ENCODE measurements around the gene PEF1.

DNA sequence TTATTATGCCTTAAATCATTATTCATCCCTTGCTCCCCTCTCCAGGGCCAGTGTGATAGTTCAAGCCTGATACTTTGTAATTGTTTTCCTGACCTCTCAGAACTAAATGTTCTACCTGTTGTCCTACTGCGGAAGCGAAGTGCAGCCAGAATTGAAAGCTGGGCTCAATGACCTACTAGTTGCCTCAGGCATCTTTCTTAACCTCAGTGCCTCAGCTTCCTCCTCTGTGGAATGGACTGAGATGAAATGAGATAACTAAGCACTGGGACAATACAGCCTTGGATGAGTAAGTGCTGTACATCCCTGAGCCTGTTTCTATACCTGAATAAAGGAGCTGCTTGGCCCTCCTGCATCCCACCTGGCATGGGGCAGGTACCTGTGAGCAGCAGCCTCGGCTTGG lies 32.7 kb upstream of the PEF1 start:
- TF ChIP-seq, protein P1, sequence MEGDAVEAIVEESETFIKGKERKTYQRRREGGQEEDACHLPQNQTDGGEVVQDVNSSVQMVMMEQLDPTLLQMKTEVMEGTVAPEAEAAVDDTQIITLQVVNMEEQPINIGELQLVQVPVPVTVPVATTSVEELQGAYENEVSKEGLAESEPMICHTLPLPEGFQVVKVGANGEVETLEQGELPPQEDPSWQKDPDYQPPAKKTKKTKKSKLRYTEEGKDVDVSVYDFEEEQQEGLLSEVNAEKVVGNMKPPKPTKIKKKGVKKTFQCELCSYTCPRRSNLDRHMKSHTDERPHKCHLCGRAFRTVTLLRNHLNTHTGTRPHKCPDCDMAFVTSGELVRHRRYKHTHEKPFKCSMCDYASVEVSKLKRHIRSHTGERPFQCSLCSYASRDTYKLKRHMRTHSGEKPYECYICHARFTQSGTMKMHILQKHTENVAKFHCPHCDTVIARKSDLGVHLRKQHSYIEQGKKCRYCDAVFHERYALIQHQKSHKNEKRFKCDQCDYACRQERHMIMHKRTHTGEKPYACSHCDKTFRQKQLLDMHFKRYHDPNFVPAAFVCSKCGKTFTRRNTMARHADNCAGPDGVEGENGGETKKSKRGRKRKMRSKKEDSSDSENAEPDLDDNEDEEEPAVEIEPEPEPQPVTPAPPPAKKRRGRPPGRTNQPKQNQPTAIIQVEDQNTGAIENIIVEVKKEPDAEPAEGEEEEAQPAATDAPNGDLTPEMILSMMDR (IDR thresholded peaks at IDR 0.05; ENCODE audit: insufficient read depth, low read length, poor library complexity, severe bottlenecking), result no peak
- TF ChIP-seq EZH2phosphoT487 (conservative IDR thresholded peaks at IDR 0.05; ENCODE audit: low read length), result no peak
